ENCODE results near the gene VN1R4. TPM values are rescaled to one million over a fixed set of nuclear protein-coding genes. Genes with fewer than 3 reads are reported as not detected.
A peak's percentile ranks its signal among the peaks of the same experiment; 100 is the strongest.
"Not testable (repeated sequence)": the region's sequence is repeated elsewhere in the genome, so short reads cannot be mapped to it uniquely, and the experiment has no call there.

Gene VN1R4
- total RNA-seq, 5 donors from 2014 or later (not counting 1 experiment from before 2014, with no cell fraction given): not detected

GRCh38 chr19:53290758-53291549 is 23.4 kb upstream of the VN1R4 start:
- DNase-seq (no peak), ATAC-seq (replicated peaks in 1 of 4) (no peak)
- Histone ChIP-seq H3K36me3 (ENCODE audit: control insufficient read depth in 2 of 2, extremely low read depth in 1 of 2, insufficient read depth in 1 of 2, low read length in 1 of 2) (peaks cover 0 to 3% of the 10 kb centered on the region in 2 donors), H3K4me1 (ENCODE audit: control insufficient read depth in 1 of 2, extremely low read depth in 1 of 2, insufficient read depth in 2 of 2, low read length in 2 of 2) (no peaks in the 10 kb centered on the region), H3K4me3 (ENCODE audit: control insufficient read depth in 1 of 2, extremely low read depth in 1 of 2, low read length in 1 of 2) (no peak overlapping the region), H3K27ac (ENCODE audit: low read length) (no peak overlapping the region), H3K27me3 (replicated peaks in 1 of 2; ENCODE audit: control insufficient read depth in 2 of 2, extremely low read depth in 1 of 2, insufficient read depth in 2 of 2, low read length in 1 of 2) (peaks cover 0 to 3% of the 10 kb centered on the region in 2 experiments), H3K9me3 (peaks cover 2% of the 10 kb centered on the region)
- Mint-ChIP-seq H3K9me3 (peaks cover 9 to 50% (median 36%) of the 10 kb centered on the region in 3 donors), H3K27ac (no peak overlapping the region), H3K4me3 (no peak overlapping the region), H3K27me3 (no peaks in the 10 kb centered on the region), H3K4me1 (no peaks in the 10 kb centered on the region), H3K36me3 (no peaks in the 10 kb centered on the region)
- CTCF ChIA-PET: no interaction called here
- POLR2A ChIA-PET: no interaction called here
- 90% methylated on average over 42 of the region's 47 CpGs for WGBS (ENCODE audit: insufficient coverage)

- peaks cover 0 to 30% (median 13%) of the 10 kb centered on the region in 3 donors for H3K9me3 Mint-ChIP-seq
- H3K4me3 Mint-ChIP-seq: no peak overlapping the region
- DNase-seq: no peak
- peaks cover 0 to 5% of the 10 kb centered on the region in 2 donors for H3K27me3 Mint-ChIP-seq
- H3K27ac Mint-ChIP-seq: no peak overlapping the region
- Histone ChIP-seq H3K27ac (ENCODE audit: low read length) (no peak overlapping the region), H3K27me3 (replicated peaks in 1 of 2; ENCODE audit: control insufficient read depth in 2 of 2, extremely low read depth in 1 of 2, insufficient read depth in 2 of 2, low read length in 1 of 2) (no peaks in the 10 kb centered on the region), H3K4me3 (ENCODE audit: control insufficient read depth in 1 of 2, extremely low read depth in 1 of 2, low read length in 1 of 2) (no peak overlapping the region), H3K9me3 (peaks cover 2% of the 10 kb centered on the region), H3K36me3 (ENCODE audit: control insufficient read depth in 2 of 2, extremely low read depth in 1 of 2, insufficient read depth in 1 of 2, low read length in 1 of 2) (no peaks in the 10 kb centered on the region), H3K4me1 (ENCODE audit: control insufficient read depth in 1 of 2, extremely low read depth in 1 of 2, insufficient read depth in 2 of 2, low read length in 2 of 2) (no peaks in the 10 kb centered on the region)
- ATAC-seq (replicated peaks in 1 of 4): no peak
- no peaks in the 10 kb centered on the region for H3K4me1 Mint-ChIP-seq
- CTCF ChIA-PET: no interaction called here
- POLR2A ChIA-PET: no interaction called here
- no peaks in the 10 kb centered on the region for H3K36me3 Mint-ChIP-seq
- WGBS (ENCODE audit: insufficient coverage): no CpG with 5 or more reads among the region's 4 CpGs
Observed at GRCh38 chr19:53285087-53285486, 17.6 kb upstream of the VN1R4 start.

GRCh38 chr19:53281947-53282346 is 14.4 kb upstream of the VN1R4 start:
- CTCF ChIA-PET; H3K27ac Mint-ChIP-seq; ATAC-seq (replicated peaks in 1 of 4); H3K4me3 ChIP-seq (ENCODE audit: control insufficient read depth in 1 of 2, extremely low read depth in 1 of 2, low read length in 1 of 2); H3K4me1 ChIP-seq (ENCODE audit: control insufficient read depth in 1 of 2, extremely low read depth in 1 of 2, insufficient read depth in 2 of 2, low read length in 2 of 2); H3K36me3 ChIP-seq (ENCODE audit: control insufficient read depth in 2 of 2, extremely low read depth in 1 of 2, insufficient read depth in 1 of 2, low read length in 1 of 2); H3K9me3 ChIP-seq; H3K4me3 Mint-ChIP-seq; POLR2A ChIA-PET; H3K4me1 Mint-ChIP-seq; H3K27me3 Mint-ChIP-seq; H3K36me3 Mint-ChIP-seq; H3K27ac ChIP-seq (ENCODE audit: low read length); H3K27me3 ChIP-seq (replicated peaks in 1 of 2; ENCODE audit: control insufficient read depth in 2 of 2, extremely low read depth in 1 of 2, insufficient read depth in 2 of 2, low read length in 1 of 2): not testable (repeated sequence)
- WGBS (ENCODE audit: insufficient coverage): no CpG with 5 or more reads among the region's 8 CpGs
- peak in 14 of 35 experiments; percentile 1 to 21 (median 4) for DNase-seq
- H3K9me3 Mint-ChIP-seq: peaks cover 5 to 35% (median 16%) of the 10 kb centered on the region in 3 donors

- no peaks in the 10 kb centered on the region for H3K4me1 Mint-ChIP-seq
- Histone ChIP-seq H3K4me1 (ENCODE audit: control insufficient read depth in 1 of 2, extremely low read depth in 1 of 2, insufficient read depth in 2 of 2, low read length in 2 of 2) (no peaks in the 10 kb centered on the region), H3K27me3 (replicated peaks in 1 of 2; ENCODE audit: control insufficient read depth in 2 of 2, extremely low read depth in 1 of 2, insufficient read depth in 2 of 2, low read length in 1 of 2) (peaks cover 0 to 2% of the 10 kb centered on the region in 2 experiments), H3K9me3 (no peaks in the 10 kb centered on the region), H3K27ac (ENCODE audit: low read length) (no peak overlapping the region), H3K36me3 (ENCODE audit: control insufficient read depth in 2 of 2, extremely low read depth in 1 of 2, insufficient read depth in 1 of 2, low read length in 1 of 2) (no peaks in the 10 kb centered on the region), H3K4me3 (ENCODE audit: control insufficient read depth in 1 of 2, extremely low read depth in 1 of 2, low read length in 1 of 2) (no peak overlapping the region)
- peaks cover 32 to 49% (median 42%) of the 10 kb centered on the region in 3 donors for H3K9me3 Mint-ChIP-seq
- H3K36me3 Mint-ChIP-seq: no peaks in the 10 kb centered on the region
- no peak overlapping the region for H3K27ac Mint-ChIP-seq
- H3K27me3 Mint-ChIP-seq: peaks cover 4 to 12% of the 10 kb centered on the region in 2 donors
- ChIA-PET POLR2A (no interaction called here), CTCF (no interaction called here)
- ATAC-seq (replicated peaks in 1 of 4): no peak
- WGBS (ENCODE audit: insufficient coverage): no CpG with 5 or more reads among the region's 2 CpGs
- H3K4me3 Mint-ChIP-seq: no peak overlapping the region
- no peak for DNase-seq
Observed at GRCh38 chr19:53275480-53275879, 8.0 kb upstream of the VN1R4 start.

GRCh38 chr19:53272044-53272443 is 4.5 kb upstream of the VN1R4 start:
- ATAC-seq (replicated peaks in 1 of 4): no peak
- H3K36me3 ChIP-seq (ENCODE audit: control insufficient read depth in 2 of 2, extremely low read depth in 1 of 2, insufficient read depth in 1 of 2, low read length in 1 of 2): no peaks in the 10 kb centered on the region
- POLR2A ChIA-PET: no interaction called here
- H3K9me3 ChIP-seq: no peaks in the 10 kb centered on the region
- H3K27me3 ChIP-seq (replicated peaks in 1 of 2; ENCODE audit: control insufficient read depth in 2 of 2, extremely low read depth in 1 of 2, insufficient read depth in 2 of 2, low read length in 1 of 2): peaks cover 0 to 2% of the 10 kb centered on the region in 2 experiments
- Mint-ChIP-seq H3K27ac (no peak overlapping the region), H3K36me3 (no peaks in the 10 kb centered on the region), H3K4me1 (no peaks in the 10 kb centered on the region), H3K4me3 (no peak overlapping the region), H3K27me3 (peaks cover 5 to 9% of the 10 kb centered on the region in 2 donors), H3K9me3 (peaks cover 35 to 37% (median 37%) of the 10 kb centered on the region in 3 donors)
- no peaks in the 10 kb centered on the region for H3K4me1 ChIP-seq (ENCODE audit: control insufficient read depth in 1 of 2, extremely low read depth in 1 of 2, insufficient read depth in 2 of 2, low read length in 2 of 2)
- DNase-seq: no peak
- no peak overlapping the region for H3K4me3 ChIP-seq (ENCODE audit: control insufficient read depth in 1 of 2, extremely low read depth in 1 of 2, low read length in 1 of 2)
- no peak overlapping the region for H3K27ac ChIP-seq (ENCODE audit: low read length)
- WGBS (ENCODE audit: insufficient coverage): 85% methylated on average over 6 of the region's 9 CpGs
- CTCF ChIA-PET: interaction anchor here in 1 of 2 donors (0.6 kb wide), 1 partner anchor 368 kb away, joined by 4 read pairs; no protein-coding TSS in a partner anchor

- H3K36me3 Mint-ChIP-seq; H3K9me3 ChIP-seq; H3K27me3 ChIP-seq (replicated peaks in 1 of 2; ENCODE audit: control insufficient read depth in 2 of 2, extremely low read depth in 1 of 2, insufficient read depth in 2 of 2, low read length in 1 of 2); H3K4me3 ChIP-seq (ENCODE audit: control insufficient read depth in 1 of 2, extremely low read depth in 1 of 2, low read length in 1 of 2); POLR2A ChIA-PET; ATAC-seq (replicated peaks in 1 of 4); H3K4me3 Mint-ChIP-seq; CTCF ChIA-PET; H3K4me1 Mint-ChIP-seq; H3K27ac Mint-ChIP-seq; H3K36me3 ChIP-seq (ENCODE audit: control insufficient read depth in 2 of 2, extremely low read depth in 1 of 2, insufficient read depth in 1 of 2, low read length in 1 of 2); H3K4me1 ChIP-seq (ENCODE audit: control insufficient read depth in 1 of 2, extremely low read depth in 1 of 2, insufficient read depth in 2 of 2, low read length in 2 of 2); DNase-seq; H3K27ac ChIP-seq (ENCODE audit: low read length): not testable (repeated sequence)
- peaks cover 30 to 42% (median 38%) of the 10 kb centered on the region in 3 donors for H3K9me3 Mint-ChIP-seq
- peaks cover 3 to 14% of the 10 kb centered on the region in 2 donors for H3K27me3 Mint-ChIP-seq
- WGBS (ENCODE audit: insufficient coverage): no CpG with 5 or more reads among the region's 27 CpGs
Observed at GRCh38 chr19:53269861-53270260, 2.3 kb upstream of the VN1R4 start.

Measured in T-cell (primary cell).